Astrocyte of the cerebellum (primary cell): ENCODE results near the gene VPS4B.

Experiments used
- DNase-seq: peaks from one replicate; pipeline ENCODE4 v3.0.0-alpha.2; 2011; ENCODE audit warnings: low read depth
- H3K4me3 ChIP-seq: 2 replicates; pipeline ENCODE4 v1.5.1; 2011; ENCODE audit warnings: mild to moderate bottlenecking, low read depth, low read length, moderate library complexity
- in situ Hi-C: cut with HindIII; loops from 2 replicates; pipeline ENCODE4 v1.10.0; 2017; ENCODE audit warnings: low sequenced_read_pairs
- TF ChIP-seq, protein P1 (sequence below): IDR thresholded peaks from 2 replicates; pipeline ENCODE4 v1.5.1; 2012; ENCODE audit warnings: low read length, low read depth, moderate library complexity, mild to moderate bottlenecking; ENCODE audit errors: missing control alignments

The VPS4B gene

DNA sequence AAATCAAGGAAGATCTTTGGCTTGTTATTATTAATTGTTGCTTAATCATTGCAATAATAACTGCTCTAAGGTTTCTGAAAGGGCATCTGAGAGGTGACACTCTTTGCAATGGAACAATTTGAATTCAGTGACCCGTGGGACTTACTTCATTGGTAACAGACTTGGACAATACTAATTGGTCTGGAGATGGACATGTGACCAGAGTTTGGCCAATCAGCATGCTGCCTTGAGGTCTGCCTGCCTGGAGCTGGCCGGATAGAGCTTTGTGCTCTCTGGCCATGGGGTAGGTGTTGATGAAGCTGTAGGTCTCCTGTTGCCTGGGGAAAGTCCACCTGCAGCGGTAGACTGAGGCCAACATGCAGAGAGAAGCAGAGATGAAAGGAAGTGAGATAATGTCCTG lies 24.0 kb upstream of the VPS4B start:
- in situ Hi-C loops, result no loop called here
- TF ChIP-seq, protein P1, sequence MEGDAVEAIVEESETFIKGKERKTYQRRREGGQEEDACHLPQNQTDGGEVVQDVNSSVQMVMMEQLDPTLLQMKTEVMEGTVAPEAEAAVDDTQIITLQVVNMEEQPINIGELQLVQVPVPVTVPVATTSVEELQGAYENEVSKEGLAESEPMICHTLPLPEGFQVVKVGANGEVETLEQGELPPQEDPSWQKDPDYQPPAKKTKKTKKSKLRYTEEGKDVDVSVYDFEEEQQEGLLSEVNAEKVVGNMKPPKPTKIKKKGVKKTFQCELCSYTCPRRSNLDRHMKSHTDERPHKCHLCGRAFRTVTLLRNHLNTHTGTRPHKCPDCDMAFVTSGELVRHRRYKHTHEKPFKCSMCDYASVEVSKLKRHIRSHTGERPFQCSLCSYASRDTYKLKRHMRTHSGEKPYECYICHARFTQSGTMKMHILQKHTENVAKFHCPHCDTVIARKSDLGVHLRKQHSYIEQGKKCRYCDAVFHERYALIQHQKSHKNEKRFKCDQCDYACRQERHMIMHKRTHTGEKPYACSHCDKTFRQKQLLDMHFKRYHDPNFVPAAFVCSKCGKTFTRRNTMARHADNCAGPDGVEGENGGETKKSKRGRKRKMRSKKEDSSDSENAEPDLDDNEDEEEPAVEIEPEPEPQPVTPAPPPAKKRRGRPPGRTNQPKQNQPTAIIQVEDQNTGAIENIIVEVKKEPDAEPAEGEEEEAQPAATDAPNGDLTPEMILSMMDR, result no peak
- DNase-seq, result no peak
- no peak overlapping the region for H3K4me3 ChIP-seq

DNA sequence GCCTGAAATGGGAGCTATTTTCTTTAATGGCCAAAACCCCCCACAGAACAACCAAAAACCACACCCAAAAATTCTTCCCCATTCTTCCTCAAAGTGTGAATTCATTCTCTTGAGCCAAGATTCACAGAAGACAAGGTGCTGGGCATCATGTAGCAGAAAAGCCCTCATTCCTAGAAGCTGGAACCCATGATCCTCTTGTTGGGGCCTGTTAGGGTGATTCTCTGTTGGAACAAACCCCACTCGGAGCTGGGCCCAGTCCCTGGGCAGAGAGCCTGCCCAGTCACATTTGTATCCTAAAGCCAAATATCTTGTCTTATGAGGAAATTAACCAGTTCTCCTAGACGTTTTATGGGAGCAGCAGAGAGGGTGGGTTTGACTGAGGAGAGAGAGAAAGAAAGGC lies 22.8 kb upstream of the VPS4B start:
- TF ChIP-seq, protein P1, result no peak
- DNase-seq, result no peak
- no peak overlapping the region for H3K4me3 ChIP-seq
- in situ Hi-C loops, result no loop called here

DNA sequence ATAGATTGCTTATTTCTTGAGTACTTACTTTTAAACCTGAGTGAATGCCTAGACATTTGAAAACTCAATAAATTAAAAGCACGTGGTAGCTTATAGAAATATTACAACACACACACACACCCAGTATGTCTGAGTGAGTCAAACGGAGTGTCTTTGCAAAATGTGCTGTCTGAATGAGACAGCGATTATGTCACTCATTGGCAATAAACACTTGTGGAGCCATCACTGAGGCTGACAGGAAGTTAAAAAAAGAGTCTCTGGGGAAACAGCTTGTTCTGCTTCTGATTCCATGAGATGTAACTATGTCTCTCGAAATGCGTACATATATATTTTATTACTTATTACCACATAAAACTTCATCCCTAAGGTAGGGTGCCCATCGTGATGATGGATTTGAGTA lies 22.3 kb upstream of the VPS4B start:
- DNase-seq, result no peak

DNA sequence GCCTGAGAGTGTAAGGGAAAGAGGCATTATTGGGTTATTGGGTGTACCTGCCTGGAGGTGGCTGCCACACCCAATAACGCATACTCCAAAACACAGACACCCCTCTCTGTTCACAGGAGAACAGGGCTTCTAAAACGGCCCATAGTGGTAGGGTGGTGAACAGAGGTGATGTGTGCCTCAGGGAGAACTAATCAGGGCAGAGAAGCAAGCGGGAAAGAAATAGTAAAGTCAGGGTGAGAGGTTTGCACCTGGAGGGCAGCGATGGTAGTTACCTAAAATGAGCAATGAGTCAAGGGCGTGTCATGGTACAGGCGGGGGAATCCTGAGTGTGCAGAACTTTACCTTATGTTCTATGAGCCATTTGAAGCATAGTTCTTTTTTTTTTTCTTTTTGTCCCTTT lies 21.6 kb upstream of the VPS4B start:
- no peak for DNase-seq
- TF ChIP-seq, protein P1, result no peak
- in situ Hi-C loops, result no loop called here
- H3K4me3 ChIP-seq, result no peak overlapping the region

More for the DNA sequence above, 22.3 kb upstream of the VPS4B start:
- in situ Hi-C loops, result no loop called here
- TF ChIP-seq, protein P1, result no peak
- H3K4me3 ChIP-seq, result no peak overlapping the region

DNA sequence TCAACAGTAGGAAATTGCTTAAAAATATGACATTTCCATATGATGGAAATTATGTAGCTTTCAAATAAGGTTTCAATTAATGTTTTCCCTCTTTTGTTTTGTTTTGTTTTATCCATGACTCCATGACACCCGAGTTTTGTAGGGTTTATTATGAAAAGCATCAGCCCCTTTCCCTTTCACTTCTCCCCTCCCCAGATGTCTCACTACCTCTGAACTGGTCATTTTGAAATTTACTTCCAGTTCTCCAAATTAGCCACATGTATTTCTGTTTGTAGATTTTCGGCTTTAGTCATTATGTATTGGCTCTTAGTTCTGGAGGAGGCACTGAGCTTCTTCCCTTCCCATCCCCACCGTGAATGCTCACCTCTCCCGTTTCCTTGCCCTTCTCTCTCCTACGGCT lies 18.6 kb upstream of the VPS4B start:
- TF ChIP-seq, protein P1, result no peak
- in situ Hi-C loops, result no loop called here
- no peak overlapping the region for H3K4me3 ChIP-seq
- DNase-seq, result no peak

DNA sequence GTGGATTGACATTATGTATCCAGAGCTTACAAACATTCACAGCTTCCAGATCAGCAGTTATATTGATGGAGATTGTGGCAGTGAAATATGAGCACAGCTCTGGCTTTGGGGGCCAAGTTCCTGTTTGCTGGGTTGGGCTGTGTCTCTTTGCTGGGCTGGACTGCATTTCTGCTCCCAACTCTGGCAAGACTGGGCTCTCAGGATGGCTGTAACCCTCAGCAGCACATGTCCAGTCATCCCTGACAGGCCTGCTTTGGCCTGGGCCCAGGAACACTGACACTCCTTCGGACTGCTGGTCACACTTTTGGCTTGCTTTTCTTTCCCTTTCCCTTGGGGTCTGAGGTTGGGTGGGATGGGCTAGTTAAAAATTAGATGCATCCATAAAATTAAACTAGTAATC lies 17.9 kb upstream of the VPS4B start:
- in situ Hi-C loops, result no loop called here
- no peak for DNase-seq
- H3K4me3 ChIP-seq, result no peak overlapping the region
- TF ChIP-seq, protein P1, result no peak

DNA sequence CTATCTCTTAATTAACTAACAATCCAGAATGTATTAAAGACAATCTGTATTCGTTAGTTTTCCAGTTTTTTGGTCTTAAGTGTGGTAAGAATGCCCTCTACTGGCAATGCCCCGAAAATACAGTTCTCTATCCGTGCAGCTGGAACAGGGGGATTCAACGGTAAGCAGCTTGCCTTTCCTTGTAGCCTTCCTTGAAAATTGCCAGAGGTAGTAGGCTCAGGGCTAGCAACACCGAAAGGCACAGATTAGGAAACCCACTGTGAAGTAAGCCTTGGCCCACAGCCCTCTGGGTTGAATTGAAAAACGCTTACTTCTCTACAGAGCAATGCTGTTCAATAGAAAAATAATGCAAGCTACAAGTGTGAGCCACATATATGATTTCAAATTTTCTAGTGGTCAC lies 17.1 kb upstream of the VPS4B start:
- DNase-seq, result peak; percentile 65
- in situ Hi-C loops, result no loop called here
- H3K4me3 ChIP-seq, result no peak overlapping the region
- TF ChIP-seq, protein P1, result peak; percentile 80
